ENCODE measurements around the gene MOCS1. TPM values are rescaled to one million over a fixed set of nuclear protein-coding genes. Genes with fewer than 3 reads are reported as not detected.
A peak's percentile ranks its signal among the peaks of the same experiment; 100 is the strongest.

Gene MOCS1
- polyA plus RNA-seq, 6 donors from 2014 or later = 0.13 to 2.6 (median 0.42) TPM; not detected in 3

- H3K27me3 Mint-ChIP-seq = peaks cover 7 to 20% (median 10%) of the 10 kb centered on the region in 3 donors
- H3K4me1 Mint-ChIP-seq = no peaks in the 10 kb centered on the region
- no peak overlapping the region for H3K27ac Mint-ChIP-seq
- ATAC-seq (ENCODE audit: low read depth in 2 of 2) (no peak), DNase-seq (no peak)
- H3K4me3 Mint-ChIP-seq = no peak overlapping the region
- no peaks in the 10 kb centered on the region for H3K36me3 Mint-ChIP-seq
- H3K9me3 Mint-ChIP-seq = peaks cover 0 to 3% (median 0%) of the 10 kb centered on the region in 7 donors
Observed at GRCh38 chr6:39913391-39913916, 20.8 kb downstream of the MOCS1 start.

GRCh38 chr6:39912446-39912845 is 21.8 kb downstream of the MOCS1 start:
- no peak for ATAC-seq (ENCODE audit: low read depth in 2 of 2)
- Mint-ChIP-seq H3K9me3 (peaks cover 0 to 3% (median 0%) of the 10 kb centered on the region in 7 donors), H3K36me3 (no peaks in the 10 kb centered on the region), H3K4me3 (no peak overlapping the region), H3K4me1 (no peaks in the 10 kb centered on the region), H3K27me3 (peaks cover 7 to 16% (median 7%) of the 10 kb centered on the region in 3 donors), H3K27ac (no peak overlapping the region)
- no peak for DNase-seq

DNA sequence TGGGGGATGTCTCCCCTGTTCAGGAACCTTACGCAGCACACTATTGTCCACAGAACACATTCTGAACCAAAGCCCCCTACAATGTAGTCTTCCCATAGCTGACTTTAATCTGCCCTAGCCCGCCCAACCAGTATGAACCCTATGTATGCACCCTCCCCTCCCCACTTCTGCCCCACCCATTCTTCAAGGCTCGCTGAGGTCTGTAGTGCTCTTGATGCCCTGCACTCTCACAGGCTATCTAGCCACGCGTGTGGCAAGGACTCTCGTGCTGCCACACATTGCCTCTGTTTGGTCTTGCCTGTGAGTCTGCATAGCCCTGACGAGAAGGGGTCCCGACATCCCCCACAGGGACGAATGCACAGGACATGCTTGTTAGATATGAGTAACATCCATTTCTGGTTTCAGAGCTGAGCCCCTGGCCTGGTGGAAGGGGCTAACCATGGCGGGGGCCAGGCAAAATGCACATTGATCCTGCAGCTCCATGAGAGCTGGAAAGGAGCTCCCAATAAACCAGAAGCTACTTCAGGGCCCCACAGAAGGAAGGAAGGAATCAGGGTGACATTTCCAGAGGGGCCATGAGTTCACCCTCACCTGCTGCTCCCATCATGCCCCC is 22.6 kb downstream of the MOCS1 start:
- Mint-ChIP-seq H3K36me3 (no peaks in the 10 kb centered on the region), H3K9me3 (peaks cover 0 to 3% (median 0%) of the 10 kb centered on the region in 7 donors), H3K27me3 (peaks cover 7 to 13% (median 12%) of the 10 kb centered on the region in 3 donors), H3K4me3 (peak overlapping the region in 1 of 8 donors; percentile 67), H3K4me1 (no peaks in the 10 kb centered on the region), H3K27ac (no peak overlapping the region)
- DNase-seq (no peak), ATAC-seq (ENCODE audit: low read depth in 2 of 2) (no peak)

DNA sequence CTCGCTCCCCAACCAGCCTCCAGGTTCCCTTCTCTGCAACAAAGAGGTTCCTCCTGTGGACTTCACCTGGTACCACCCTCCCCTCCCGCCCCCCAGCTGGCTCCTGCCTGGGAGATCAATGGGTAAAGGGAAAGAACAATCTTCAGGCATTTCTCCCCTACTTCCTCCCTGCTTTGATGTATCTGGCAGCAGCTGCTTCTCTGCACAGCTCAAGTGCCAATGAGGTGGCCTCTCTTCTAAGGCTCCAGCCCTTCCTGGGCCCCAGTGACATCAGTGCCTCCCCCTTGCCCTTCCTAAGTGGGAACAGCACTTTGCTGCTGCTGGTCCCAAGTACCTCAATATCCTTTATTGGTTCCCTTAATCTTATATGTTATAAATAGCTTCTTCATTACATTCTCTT is 23.5 kb downstream of the MOCS1 start:
- no peak for ATAC-seq (ENCODE audit: low read depth in 2 of 2)
- DNase-seq = no peak
- Mint-ChIP-seq H3K36me3 (no peaks in the 10 kb centered on the region), H3K4me1 (no peaks in the 10 kb centered on the region), H3K4me3 (no peak overlapping the region), H3K9me3 (peaks cover 0 to 3% (median 0%) of the 10 kb centered on the region in 7 donors), H3K27me3 (peaks cover 7 to 14% (median 12%) of the 10 kb centered on the region in 3 donors), H3K27ac (peak overlapping the region in 1 of 6 donors; percentile 40)

GRCh38 chr6:39910164-39910563 is 24.1 kb downstream of the MOCS1 start:
- no peak for DNase-seq
- H3K9me3 Mint-ChIP-seq = peaks cover 0 to 3% (median 0%) of the 10 kb centered on the region in 7 donors
- no peak for ATAC-seq (ENCODE audit: low read depth in 2 of 2)
- H3K4me1 Mint-ChIP-seq = no peaks in the 10 kb centered on the region
- H3K4me3 Mint-ChIP-seq = no peak overlapping the region
- no peaks in the 10 kb centered on the region for H3K36me3 Mint-ChIP-seq
- peaks cover 12 to 19% (median 12%) of the 10 kb centered on the region in 3 donors for H3K27me3 Mint-ChIP-seq
- H3K27ac Mint-ChIP-seq = no peak overlapping the region

DNA sequence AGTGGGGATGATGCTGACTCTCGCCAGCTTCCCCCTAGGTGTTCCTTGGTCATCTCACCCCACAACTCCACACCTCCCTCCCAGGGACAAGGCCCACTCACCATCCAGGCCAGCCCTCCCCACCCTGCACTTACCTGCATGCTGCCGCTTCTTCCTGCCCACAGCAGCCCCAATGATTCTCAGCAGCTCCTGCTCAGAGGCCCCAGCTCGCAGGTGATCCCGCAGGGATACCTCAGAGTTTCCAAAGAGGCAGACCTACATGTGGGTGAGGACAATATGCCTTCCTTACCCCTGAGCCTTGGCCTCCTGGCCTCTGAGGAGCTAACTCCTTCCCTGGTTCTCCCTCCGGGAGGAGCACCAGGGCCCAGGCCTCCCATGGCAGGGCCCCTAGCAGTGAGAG is 24.6 kb downstream of the MOCS1 start:
- peaks cover 12 to 23% (median 12%) of the 10 kb centered on the region in 3 donors for H3K27me3 Mint-ChIP-seq
- no peak overlapping the region for H3K27ac Mint-ChIP-seq
- peaks cover 0 to 3% (median 0%) of the 10 kb centered on the region in 7 donors for H3K9me3 Mint-ChIP-seq
- H3K36me3 Mint-ChIP-seq = no peaks in the 10 kb centered on the region
- no peak overlapping the region for H3K4me3 Mint-ChIP-seq
- DNase-seq = no peak
- ATAC-seq (ENCODE audit: low read depth in 2 of 2) = no peak
- no peaks in the 10 kb centered on the region for H3K4me1 Mint-ChIP-seq

DNA sequence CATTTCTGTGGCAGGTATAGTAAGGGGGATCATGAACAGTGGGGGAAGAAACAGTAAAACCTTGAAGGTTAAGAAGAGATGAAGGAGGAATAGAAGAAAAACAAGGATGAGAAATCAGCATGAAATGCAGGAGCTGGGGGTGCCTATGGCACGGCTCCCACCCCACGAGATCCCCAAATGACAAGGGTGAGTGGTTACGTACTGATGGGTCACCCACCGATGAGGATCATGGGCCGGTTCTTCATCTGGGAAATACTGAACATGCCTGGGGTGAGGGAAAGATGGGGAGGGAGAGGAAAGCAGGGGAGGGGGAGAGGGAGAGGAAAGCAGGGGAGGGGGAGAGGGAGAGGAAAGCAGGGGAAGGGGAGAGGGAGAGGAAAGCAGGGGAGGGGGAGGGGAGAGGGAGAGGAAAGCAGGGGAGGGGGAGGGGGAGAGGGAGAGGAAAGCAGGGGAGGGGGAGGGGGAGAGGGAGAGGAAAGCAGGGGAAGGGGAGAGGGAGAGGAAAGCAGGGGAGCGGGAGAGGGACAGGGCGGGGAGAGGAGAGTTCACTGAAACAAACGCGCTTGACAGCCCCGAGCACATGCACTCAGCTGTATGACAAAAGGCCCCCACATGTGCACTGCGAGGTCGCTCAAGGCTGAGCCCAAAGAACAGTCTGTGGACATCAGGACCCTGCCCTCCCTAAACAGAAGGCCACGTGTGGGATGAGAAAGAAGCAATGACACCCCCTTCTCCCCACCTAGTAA is 25.3 kb downstream of the MOCS1 start:
- ATAC-seq (ENCODE audit: low read depth in 2 of 2) (no peak), DNase-seq (no peak)
- no peak overlapping the region for H3K4me3 Mint-ChIP-seq
- peaks cover 0 to 3% (median 0%) of the 10 kb centered on the region in 7 donors for H3K9me3 Mint-ChIP-seq
- no peaks in the 10 kb centered on the region for H3K36me3 Mint-ChIP-seq
- peaks cover 8 to 23% (median 12%) of the 10 kb centered on the region in 3 donors for H3K27me3 Mint-ChIP-seq
- no peaks in the 10 kb centered on the region for H3K4me1 Mint-ChIP-seq
- no peak overlapping the region for H3K27ac Mint-ChIP-seq

- H3K9me3 Mint-ChIP-seq = peaks cover 0 to 3% (median 0%) of the 10 kb centered on the region in 7 donors
- no peaks in the 10 kb centered on the region for H3K4me1 Mint-ChIP-seq
- peaks cover 5 to 28% (median 15%) of the 10 kb centered on the region in 3 donors for H3K27me3 Mint-ChIP-seq
- peak overlapping the region in 1 of 8 donors; percentile 13 for H3K4me3 Mint-ChIP-seq
- no peaks in the 10 kb centered on the region for H3K36me3 Mint-ChIP-seq
- DNase-seq (no peak), ATAC-seq (ENCODE audit: low read depth in 2 of 2) (no peak)
- H3K27ac Mint-ChIP-seq = no peak overlapping the region
Observed at GRCh38 chr6:39907871-39908575, 26.2 kb downstream of the MOCS1 start.

GRCh38 chr6:39906318-39906761 is 27.9 kb downstream of the MOCS1 start:
- H3K4me3 Mint-ChIP-seq = no peak overlapping the region
- DNase-seq (no peak), ATAC-seq (ENCODE audit: low read depth in 2 of 2) (no peak)
- no peak overlapping the region for H3K27ac Mint-ChIP-seq
- no peaks in the 10 kb centered on the region for H3K36me3 Mint-ChIP-seq
- no peaks in the 10 kb centered on the region for H3K4me1 Mint-ChIP-seq
- H3K27me3 Mint-ChIP-seq = peaks cover 5 to 38% (median 24%) of the 10 kb centered on the region in 3 donors
- no peaks in the 10 kb centered on the region for H3K9me3 Mint-ChIP-seq

DNA sequence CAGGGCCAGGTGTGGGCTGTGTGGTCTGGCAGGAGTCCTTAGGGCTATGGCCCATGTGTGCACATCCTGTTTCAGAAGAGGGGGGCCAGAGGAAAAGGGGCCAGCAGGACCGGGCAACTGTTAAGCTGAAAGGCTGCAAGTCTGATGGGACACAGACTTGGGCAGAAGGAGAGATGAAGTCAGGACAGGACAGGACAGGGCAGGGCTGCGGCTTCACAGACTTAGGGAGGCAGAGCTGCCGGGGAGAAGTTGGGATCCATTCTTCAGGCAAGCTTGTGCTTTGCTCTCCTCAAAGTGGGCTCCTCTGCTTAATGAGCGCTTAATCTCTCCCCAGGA is 28.7 kb downstream of the MOCS1 start:
- DNase-seq = no peak
- Mint-ChIP-seq H3K9me3 (no peaks in the 10 kb centered on the region), H3K4me3 (no peak overlapping the region), H3K36me3 (no peaks in the 10 kb centered on the region), H3K27ac (no peak overlapping the region), H3K4me1 (no peaks in the 10 kb centered on the region), H3K27me3 (peaks cover 5 to 42% (median 26%) of the 10 kb centered on the region in 3 donors)
- ATAC-seq (ENCODE audit: low read depth in 2 of 2) = no peak

- Mint-ChIP-seq H3K4me3 (no peak overlapping the region), H3K4me1 (no peaks in the 10 kb centered on the region), H3K27ac (no peak overlapping the region), H3K9me3 (no peaks in the 10 kb centered on the region), H3K36me3 (no peaks in the 10 kb centered on the region), H3K27me3 (peaks cover 10 to 42% (median 26%) of the 10 kb centered on the region in 3 donors)
- DNase-seq (no peak), ATAC-seq (ENCODE audit: low read depth in 2 of 2) (no peak)
Observed at GRCh38 chr6:39904946-39905639, 29.2 kb downstream of the MOCS1 start.

GRCh38 chr6:39903656-39904055 is 30.6 kb downstream of the MOCS1 start:
- Mint-ChIP-seq H3K4me3 (no peak overlapping the region), H3K36me3 (no peaks in the 10 kb centered on the region), H3K27ac (no peak overlapping the region), H3K4me1 (no peaks in the 10 kb centered on the region), H3K27me3 (peaks cover 11 to 39% (median 26%) of the 10 kb centered on the region in 3 donors), H3K9me3 (peaks cover 0 to 3% (median 0%) of the 10 kb centered on the region in 7 donors)
- ATAC-seq (ENCODE audit: low read depth in 2 of 2) = no peak
- DNase-seq = no peak
